Kidney epithelial cell (primary cell): ENCODE data around the gene DDN. TPM values are rescaled to one million over a fixed set of nuclear protein-coding genes. Genes with fewer than 3 reads are reported as not detected.

ENCODE experiments used
- DNase-seq: peaks from one replicate; pipeline ENCODE4 v3.0.0-alpha.2; 2010; ENCODE audit warnings: low read depth
- H3K27me3 ChIP-seq: 2 replicates; pipeline ENCODE4 v1.6.0; 2011; ENCODE audit warnings: low read length; ENCODE audit not compliant: control insufficient read depth, insufficient read depth
- H3K36me3 ChIP-seq: 2 replicates; pipeline ENCODE4 v1.5.1; 2011; ENCODE audit warnings: low read length; ENCODE audit not compliant: control insufficient read depth, insufficient read depth
- H3K4me3 ChIP-seq: 2 replicates; pipeline ENCODE4 v1.5.1; 2011; ENCODE audit warnings: low read depth, mild to moderate bottlenecking, control low read depth, low read length
- CTCF ChIP-seq: IDR thresholded peaks from 2 replicates; pipeline ENCODE4 v1.5.1; 2011; ENCODE audit warnings: mild to moderate bottlenecking, moderate library complexity, low read length, control low read depth, inconsistent platforms; ENCODE audit not compliant: insufficient read depth, poor library complexity, severe bottlenecking
- total RNA-seq: library from RNA; depleted of rRNA; stranded (reverse); fragments of >200 nt; gene quantifications from 2 replicates; pipeline ENCODE4 v1.2.3, GENCODE V29; 2015

Gene DDN
- total RNA-seq, 1 donor from 2014 or later, result 0.13 TPM

GRCh38 chr12:48947727-48948126 lies 51.4 kb downstream of the DDN start:
- Histone ChIP-seq H3K36me3 (peaks cover 2% of the 10 kb centered on the region), H3K27me3 (no peaks in the 10 kb centered on the region), H3K4me3 (no peak overlapping the region)
- DNase-seq, result no peak
- TF ChIP-seq CTCF, result no peak

GRCh38 chr12:48946943-48947342 lies 52.2 kb downstream of the DDN start:
- no peak for TF ChIP-seq CTCF
- Histone ChIP-seq H3K4me3 (no peak overlapping the region), H3K36me3 (no peaks in the 10 kb centered on the region), H3K27me3 (no peaks in the 10 kb centered on the region)
- no peak for DNase-seq

- no peak for TF ChIP-seq CTCF
- DNase-seq, result no peak
- no peak overlapping the region for H3K4me3 ChIP-seq
- H3K36me3 ChIP-seq, result no peaks in the 10 kb centered on the region
- no peaks in the 10 kb centered on the region for H3K27me3 ChIP-seq
Observed at GRCh38 chr12:48946205-48946604, 53.0 kb downstream of the DDN start.

Other genes with a start within 250 kb of the DDN start
- gene ADCY6, start 210.3 kb downstream of the DDN start, total RNA-seq, result 24.3 and 26.2 TPM in 2 replicates
- 24.5 and 25.4 TPM in 2 replicates for gene CACNB3, start 180.9 kb downstream of the DDN start, total RNA-seq
- gene DDX23, start 147.2 kb downstream of the DDN start, total RNA-seq, result 64.1 and 65.1 TPM in 2 replicates
- gene RND1, start 133.5 kb downstream of the DDN start, total RNA-seq, result 9.9 and 10.7 TPM in 2 replicates
- gene FKBP11, start 73.9 kb downstream of the DDN start, total RNA-seq, result 12.4 and 14.8 TPM in 2 replicates
- 77.9 and 101 TPM in 2 replicates for gene ARF3, start 41.9 kb downstream of the DDN start, total RNA-seq
- gene WNT10B, start 27.6 kb downstream of the DDN start, total RNA-seq, result not detected in 2 replicates
- gene WNT1, start 21.1 kb downstream of the DDN start, total RNA-seq, result not detected in 2 replicates
- gene PRKAG1, start 19.4 kb upstream of the DDN start, total RNA-seq, result 57.0 and 68.5 TPM in 2 replicates
- 68.9 and 71.8 TPM in 2 replicates for gene KMT2D, start 61.4 kb upstream of the DDN start, total RNA-seq
- gene RHEBL1, start 70.6 kb upstream of the DDN start, total RNA-seq, result 3.8 and 5.1 TPM in 2 replicates
- gene DHH, start 95.4 kb upstream of the DDN start, total RNA-seq, result 0.04 TPM in 1 of 2 replicates, not detected in the other
- gene LMBR1L, start 111.5 kb upstream of the DDN start, total RNA-seq, result 67.9 and 74.3 TPM in 2 replicates
- 739 and 794 TPM in 2 replicates for gene TUBA1B, start 132.0 kb upstream of the DDN start, total RNA-seq
- gene TUBA1A, start 189.7 kb upstream of the DDN start, total RNA-seq, result 883 and 997 TPM in 2 replicates